Liver (tissue), 3 donors: ENCODE measurements around the gene MALAT1.

ENCODE experiments used
- GABPA ChIP-seq, 2 donors: IDR thresholded peaks in 1 of 2; conservative IDR thresholded peaks in 1 of 2; 2 replicates each; pipeline ENCODE4 v1.6.1; 2016; ENCODE audit warnings: antibody characterized with exemption in 2 of 2, mild to moderate bottlenecking in 1 of 2, moderate library complexity in 1 of 2
- TAF1 ChIP-seq: conservative IDR thresholded peaks from 2 replicates; pipeline ENCODE4 v1.6.1; 2016; ENCODE audit warnings: antibody characterized with exemption, mild to moderate bottlenecking
- TF ChIP-seq, protein P1 (sequence below): IDR thresholded peaks from 2 replicates; pipeline ENCODE4 v1.6.1; 2016; ENCODE audit warnings: antibody characterized with exemption, mild to moderate bottlenecking
- TF ChIP-seq, protein P2 (sequence below): fragments of 150-350 bp; IDR thresholded peaks from 2 replicates; pipeline ENCODE4 v1.5.1; 2017; ENCODE audit warnings: improper control_type of control experiment, low read depth, low read length; ENCODE audit not compliant: missing input control
- TF ChIP-seq, protein P3 (sequence below): IDR thresholded peaks from 2 replicates; pipeline ENCODE4 v1.6.1; 2016; ENCODE audit warnings: antibody characterized with exemption
- donor health status: healthy.
- donor health status: healthy.

DNA sequence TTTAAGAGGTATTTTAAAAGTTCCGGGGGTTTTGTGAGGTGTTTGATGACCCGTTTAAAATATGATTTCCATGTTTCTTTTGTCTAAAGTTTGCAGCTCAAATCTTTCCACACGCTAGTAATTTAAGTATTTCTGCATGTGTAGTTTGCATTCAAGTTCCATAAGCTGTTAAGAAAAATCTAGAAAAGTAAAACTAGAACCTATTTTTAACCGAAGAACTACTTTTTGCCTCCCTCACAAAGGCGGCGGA is 193 bp upstream of the MALAT1 start:
- TF ChIP-seq, protein P1, sequence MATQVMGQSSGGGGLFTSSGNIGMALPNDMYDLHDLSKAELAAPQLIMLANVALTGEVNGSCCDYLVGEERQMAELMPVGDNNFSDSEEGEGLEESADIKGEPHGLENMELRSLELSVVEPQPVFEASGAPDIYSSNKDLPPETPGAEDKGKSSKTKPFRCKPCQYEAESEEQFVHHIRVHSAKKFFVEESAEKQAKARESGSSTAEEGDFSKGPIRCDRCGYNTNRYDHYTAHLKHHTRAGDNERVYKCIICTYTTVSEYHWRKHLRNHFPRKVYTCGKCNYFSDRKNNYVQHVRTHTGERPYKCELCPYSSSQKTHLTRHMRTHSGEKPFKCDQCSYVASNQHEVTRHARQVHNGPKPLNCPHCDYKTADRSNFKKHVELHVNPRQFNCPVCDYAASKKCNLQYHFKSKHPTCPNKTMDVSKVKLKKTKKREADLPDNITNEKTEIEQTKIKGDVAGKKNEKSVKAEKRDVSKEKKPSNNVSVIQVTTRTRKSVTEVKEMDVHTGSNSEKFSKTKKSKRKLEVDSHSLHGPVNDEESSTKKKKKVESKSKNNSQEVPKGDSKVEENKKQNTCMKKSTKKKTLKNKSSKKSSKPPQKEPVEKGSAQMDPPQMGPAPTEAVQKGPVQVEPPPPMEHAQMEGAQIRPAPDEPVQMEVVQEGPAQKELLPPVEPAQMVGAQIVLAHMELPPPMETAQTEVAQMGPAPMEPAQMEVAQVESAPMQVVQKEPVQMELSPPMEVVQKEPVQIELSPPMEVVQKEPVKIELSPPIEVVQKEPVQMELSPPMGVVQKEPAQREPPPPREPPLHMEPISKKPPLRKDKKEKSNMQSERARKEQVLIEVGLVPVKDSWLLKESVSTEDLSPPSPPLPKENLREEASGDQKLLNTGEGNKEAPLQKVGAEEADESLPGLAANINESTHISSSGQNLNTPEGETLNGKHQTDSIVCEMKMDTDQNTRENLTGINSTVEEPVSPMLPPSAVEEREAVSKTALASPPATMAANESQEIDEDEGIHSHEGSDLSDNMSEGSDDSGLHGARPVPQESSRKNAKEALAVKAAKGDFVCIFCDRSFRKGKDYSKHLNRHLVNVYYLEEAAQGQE: no peak
- TF ChIP-seq, protein P2, sequence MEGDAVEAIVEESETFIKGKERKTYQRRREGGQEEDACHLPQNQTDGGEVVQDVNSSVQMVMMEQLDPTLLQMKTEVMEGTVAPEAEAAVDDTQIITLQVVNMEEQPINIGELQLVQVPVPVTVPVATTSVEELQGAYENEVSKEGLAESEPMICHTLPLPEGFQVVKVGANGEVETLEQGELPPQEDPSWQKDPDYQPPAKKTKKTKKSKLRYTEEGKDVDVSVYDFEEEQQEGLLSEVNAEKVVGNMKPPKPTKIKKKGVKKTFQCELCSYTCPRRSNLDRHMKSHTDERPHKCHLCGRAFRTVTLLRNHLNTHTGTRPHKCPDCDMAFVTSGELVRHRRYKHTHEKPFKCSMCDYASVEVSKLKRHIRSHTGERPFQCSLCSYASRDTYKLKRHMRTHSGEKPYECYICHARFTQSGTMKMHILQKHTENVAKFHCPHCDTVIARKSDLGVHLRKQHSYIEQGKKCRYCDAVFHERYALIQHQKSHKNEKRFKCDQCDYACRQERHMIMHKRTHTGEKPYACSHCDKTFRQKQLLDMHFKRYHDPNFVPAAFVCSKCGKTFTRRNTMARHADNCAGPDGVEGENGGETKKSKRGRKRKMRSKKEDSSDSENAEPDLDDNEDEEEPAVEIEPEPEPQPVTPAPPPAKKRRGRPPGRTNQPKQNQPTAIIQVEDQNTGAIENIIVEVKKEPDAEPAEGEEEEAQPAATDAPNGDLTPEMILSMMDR: no peak
- TF ChIP-seq GABPA (IDR thresholded peaks at IDR 0.05 in 1 of 2, conservative IDR thresholded peaks at IDR 0.05 in 1 of 2) (no peak), TAF1 (no peak)
- TF ChIP-seq, protein P3, sequence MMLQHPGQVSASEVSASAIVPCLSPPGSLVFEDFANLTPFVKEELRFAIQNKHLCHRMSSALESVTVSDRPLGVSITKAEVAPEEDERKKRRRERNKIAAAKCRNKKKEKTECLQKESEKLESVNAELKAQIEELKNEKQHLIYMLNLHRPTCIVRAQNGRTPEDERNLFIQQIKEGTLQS: no peak
